HG03103 (cell line): Measurements from ENCODE around the gene USP24.
"Not testable (repeated sequence)": the region's sequence is repeated elsewhere in the genome, so short reads cannot be mapped to it uniquely, and the experiment has no call there.

ENCODE experiments used
- ATAC-seq: cut with Tn5 transposase; IDR thresholded peaks from one replicate; pipeline ENCODE4 v1.9.1; 2021; ENCODE audit warnings: low read depth; ENCODE audit not compliant: unreplicated experiment

The USP24 gene

DNA sequence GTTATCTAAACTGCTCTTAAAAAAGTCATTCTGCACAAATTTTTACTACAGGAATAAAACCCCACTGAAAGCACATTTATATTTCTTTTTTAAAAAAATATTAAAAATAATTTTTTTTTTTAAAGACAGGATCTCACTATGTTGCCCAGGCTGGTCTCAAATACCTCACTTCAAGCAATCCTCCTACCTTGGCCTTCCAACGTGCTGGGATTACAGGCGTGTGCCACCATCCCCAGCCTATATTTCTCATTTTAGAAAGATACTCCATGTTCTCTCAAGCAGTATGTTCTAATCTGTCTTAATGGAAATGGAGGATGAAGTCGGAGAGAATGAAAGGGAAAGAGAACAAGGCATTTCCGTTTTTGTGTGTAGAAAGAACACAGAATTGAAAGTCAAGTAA lies 17.1 kb downstream of the USP24 start:
- no peak for ATAC-seq

DNA sequence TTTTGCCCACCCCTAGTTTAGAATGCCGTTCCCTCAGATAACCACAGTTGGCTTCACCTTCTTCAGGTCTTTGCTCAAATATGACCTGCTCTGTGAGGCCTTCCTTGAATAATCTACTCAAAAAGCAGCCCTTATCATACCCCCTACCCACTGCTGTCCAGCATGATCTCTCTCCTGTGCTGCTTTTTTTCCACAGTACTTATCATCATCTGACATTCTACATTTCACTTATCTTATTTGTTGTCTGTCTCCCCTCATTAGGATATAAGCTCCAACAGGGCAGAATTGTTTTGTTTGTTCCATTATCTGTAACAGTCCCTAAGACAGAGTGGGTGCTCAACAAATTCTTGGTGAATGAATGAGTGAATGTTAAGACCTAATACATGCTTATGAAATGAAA lies 18.1 kb downstream of the USP24 start:
- no peak for ATAC-seq

DNA sequence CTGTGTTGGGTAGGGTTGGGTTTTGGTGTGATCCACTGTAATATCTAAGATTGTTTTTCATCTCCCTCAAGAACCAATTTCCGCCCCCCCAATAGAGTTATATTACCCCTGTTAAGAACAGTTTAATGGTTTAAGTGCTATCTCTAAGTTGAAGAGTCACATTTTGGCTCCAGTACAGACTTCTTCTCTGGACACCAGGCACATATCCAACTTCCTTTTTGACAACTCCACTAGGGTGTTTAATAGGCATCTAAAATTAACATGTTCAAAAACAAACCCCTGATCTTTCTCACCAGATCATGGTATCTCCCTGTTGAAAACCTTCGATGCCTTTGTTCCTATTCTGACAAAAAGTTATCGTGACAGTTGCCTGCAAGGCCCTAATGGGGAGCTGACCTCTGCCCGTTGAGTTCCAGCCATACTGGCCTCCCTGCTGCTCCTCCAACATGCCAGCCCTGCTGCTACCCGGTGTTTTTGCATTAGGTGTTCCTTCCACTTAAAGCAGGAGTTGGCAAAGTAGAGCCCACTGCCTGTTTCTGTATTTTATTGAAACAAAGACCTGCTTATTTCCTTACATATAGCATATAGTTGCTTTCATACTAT lies 18.6 kb downstream of the USP24 start:
- ATAC-seq, result no peak

DNA sequence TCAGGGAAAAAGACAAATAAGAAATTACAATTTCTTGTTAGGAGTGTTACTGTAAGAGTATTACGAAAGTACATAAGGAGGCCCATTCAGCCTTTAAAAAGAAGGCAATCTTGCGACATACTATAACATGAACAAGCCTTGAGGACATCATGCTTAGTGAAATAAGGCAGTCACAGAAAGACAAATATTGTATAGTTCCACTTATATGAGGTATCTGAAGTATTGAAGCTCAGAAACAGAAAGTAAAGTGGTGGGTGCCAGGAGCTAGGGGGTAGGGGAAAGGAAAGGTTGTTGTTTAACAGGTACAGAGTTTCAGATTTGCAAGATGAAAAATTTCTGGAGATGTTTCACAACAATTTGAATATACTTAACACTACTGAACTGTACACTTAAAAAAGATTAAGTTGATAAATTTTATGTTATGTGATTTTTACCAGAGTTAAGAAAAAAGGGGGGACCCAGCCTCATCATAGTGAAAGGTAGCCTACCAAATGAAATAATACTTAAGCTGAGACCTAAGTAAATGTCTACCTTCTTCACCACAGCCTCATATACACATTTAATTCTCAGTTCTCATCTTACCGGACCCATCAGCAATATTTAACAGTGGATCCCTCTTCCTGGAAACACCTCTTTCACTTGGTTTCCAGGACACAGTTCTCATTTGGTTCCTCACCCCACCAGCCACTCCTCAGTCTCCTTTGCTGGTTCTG lies 19.5 kb downstream of the USP24 start:
- no peak for ATAC-seq

DNA sequence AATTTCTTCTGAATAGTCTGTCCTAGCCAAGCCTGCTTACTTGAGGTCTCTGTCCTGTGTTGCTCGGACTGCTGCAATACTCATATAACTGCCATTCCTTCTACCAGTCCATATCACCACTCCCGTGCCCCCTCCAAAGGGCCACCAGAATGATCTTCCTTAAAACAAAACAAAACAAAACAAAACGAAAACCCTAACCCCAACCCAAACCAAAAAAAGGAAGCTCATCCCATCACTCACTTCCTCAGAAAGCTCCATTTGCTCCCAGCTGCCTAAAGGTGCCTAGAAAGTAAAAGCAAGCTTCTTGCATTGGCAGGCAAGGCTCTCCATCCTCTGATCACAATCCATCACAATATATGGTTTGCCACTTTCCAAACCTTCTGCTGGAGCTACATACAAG lies 20.3 kb downstream of the USP24 start:
- ATAC-seq, result no peak

DNA sequence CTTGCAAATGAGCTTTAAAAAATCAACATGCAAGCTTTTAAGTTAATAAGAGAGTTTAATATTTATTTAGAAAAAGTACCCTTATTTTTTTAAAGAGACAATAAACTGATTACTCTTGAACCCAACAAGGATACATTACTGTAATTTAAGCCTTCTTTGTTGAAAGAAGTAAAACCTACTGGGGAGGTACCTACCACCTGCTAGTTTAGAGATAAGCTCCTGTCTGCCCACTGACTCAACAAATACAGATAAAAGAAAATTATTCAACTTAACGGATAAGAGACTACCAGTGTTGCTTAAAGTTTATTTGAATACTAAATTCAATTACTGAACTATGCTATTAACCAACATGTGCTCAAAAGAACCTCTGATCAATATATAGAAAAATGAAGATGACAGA lies 23.1 kb downstream of the USP24 start:
- ATAC-seq, result no peak

DNA sequence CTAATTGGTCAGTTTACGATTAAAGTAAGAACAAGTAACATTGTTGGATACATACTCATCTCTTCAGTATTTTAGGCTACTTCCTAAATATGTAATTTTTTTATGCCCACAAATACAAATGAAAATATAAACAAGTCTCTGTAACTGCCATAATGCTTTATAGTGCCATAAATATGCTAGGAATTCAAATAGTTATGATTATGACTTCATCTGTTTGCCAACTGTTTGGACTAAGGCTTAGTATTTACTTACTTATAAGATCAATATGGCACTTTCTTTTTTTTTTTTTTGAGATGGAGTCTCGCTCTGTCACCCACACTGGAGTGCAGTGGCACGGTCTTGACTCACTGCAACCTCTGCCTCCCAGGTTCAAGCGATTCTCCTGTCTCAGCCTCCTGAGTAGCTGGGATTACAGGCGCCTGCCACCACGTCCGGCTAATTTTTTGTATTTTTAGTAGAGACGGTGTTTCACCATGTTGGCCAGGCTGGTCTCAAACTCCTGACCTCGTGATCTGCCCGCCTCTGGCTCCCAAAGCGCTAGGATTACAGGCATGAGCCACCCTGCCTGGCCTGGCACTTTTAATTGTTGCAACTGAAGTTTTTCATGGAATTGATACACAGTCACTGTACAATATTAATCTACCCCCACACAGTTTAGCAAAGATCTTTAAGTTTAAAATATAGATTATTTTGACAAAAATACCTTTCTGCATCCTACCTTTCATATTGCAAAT lies 23.8 kb downstream of the USP24 start:
- not testable (repeated sequence) for ATAC-seq

- ATAC-seq, result no peak
These were observed 25.1 kb downstream of the USP24 start for GRCh38 chr1:55190109-55190508.

- ATAC-seq, result no peak
These were observed 26.3 kb downstream of the USP24 start for GRCh38 chr1:55188909-55189308.

DNA sequence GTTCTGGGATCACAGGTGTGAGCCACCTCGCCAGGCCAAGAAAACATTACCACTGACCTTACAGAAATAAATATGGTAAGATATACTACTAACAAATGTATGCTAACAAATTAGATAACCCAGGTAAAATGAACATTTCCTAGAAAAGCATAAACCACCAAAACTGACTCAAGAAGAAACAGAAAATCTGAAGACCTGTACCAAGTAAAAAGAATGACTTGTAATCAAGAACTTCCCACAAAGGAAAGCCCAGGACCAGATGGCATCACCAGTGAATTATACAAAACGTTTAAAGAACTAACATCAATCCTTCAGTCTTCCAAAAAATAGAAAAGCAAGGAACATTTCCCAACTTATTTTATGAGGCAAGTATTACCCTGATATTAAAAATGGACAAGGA lies 29.3 kb downstream of the USP24 start:
- ATAC-seq, result no peak

- no peak for ATAC-seq
These were observed 30.3 kb downstream of the USP24 start for GRCh38 chr1:55184859-55185258.

- no peak for ATAC-seq
These were observed 33.5 kb downstream of the USP24 start for GRCh38 chr1:55181666-55182065.

DNA sequence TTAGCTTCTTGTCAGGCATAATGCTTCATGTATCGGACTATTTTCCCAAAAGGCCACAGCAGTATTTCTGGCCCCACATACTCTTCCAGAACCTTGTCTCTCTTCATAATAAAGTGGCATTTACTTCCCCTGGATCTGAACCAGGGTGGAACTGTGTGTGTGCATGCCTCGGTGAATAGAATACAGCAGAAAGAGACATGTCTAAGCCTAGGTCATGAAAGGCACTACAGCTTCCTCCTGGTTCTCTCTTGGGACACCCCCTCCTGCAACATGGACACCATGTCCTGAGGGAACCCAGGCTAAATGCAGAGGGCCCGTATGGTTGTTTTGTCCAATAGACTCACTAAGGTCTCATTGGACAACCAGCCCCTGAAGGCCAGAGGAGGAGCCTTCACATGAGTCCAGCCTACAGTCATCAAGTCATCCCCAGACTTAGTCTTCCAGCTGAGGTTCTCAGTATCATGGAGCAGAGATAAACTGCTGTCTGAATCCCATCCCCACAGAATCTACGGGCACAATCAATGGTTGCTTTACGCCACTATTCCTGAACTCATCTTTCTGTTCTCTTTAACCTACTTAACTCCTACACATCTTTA lies 35.0 kb downstream of the USP24 start:
- no peak for ATAC-seq

DNA sequence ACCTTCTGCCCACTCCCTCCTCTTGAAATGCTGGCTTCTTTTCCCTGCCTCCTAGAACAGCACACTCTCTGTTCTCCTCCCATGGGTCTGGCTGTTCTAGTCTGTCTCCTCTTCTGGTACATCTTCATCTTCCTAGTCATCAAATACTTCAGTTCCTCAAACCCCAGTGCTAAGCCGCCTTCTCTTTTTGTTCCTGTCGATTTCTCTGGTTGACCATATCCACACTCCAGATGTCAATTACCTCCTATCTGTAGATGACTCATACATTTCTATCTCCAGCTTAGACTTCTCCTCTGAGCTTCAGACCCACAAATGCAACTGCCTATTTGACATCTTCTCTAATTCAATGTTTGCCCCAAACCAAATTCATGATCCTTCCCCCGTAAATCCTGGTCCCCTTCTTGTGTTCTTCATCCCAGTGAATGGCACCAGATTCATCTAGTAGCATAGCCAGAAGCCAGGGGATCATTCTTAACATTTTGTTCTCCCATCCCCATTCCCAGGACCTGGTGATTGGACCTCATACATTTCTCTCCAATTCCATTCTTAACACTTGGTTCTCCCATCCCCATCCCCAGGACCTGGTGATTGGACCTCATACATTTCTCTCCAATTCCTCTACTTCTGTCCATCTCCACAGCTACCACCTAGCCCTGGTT lies 35.9 kb downstream of the USP24 start:
- no peak for ATAC-seq

- no peak for ATAC-seq
These were observed 42.5 kb downstream of the USP24 start for GRCh38 chr1:55172687-55173086.

GRCh38 chr1:55172272-55172671 lies 42.9 kb downstream of the USP24 start:
- ATAC-seq, result no peak

- ATAC-seq, result no peak
These were observed 43.5 kb downstream of the USP24 start for GRCh38 chr1:55171694-55172093.

- ATAC-seq, result no peak
These were observed 44.7 kb downstream of the USP24 start for GRCh38 chr1:55170426-55170825.

- ATAC-seq, result no peak
These were observed 46.0 kb downstream of the USP24 start for GRCh38 chr1:55169126-55169525.

DNA sequence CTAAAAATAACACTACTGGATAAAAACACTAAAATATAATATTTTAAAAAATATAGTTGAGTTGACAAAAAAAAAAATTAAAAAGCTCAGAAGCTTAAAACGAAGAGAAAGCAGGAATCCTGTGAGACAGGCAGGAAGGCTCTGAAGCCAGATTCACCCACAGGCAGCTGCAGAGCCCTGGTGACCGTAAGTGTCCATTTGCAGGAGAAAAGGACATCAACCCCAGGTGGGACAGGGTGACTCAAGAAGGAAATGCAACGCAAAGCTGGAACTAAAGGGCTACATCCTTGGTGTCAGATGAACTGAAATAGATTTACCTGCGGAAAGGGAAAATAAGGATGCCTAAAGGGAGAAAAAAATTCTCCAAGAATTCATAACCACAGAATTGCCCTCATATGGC lies 46.8 kb downstream of the USP24 start:
- ATAC-seq, result no peak
